Osteoblast (primary cell): ENCODE data around the gene OPCML. TPM values are rescaled to one million over a fixed set of nuclear protein-coding genes. Genes with fewer than 3 reads are reported as not detected.
A peak's percentile ranks its signal among the peaks of the same experiment; 100 is the strongest.

Experiments
- DNase-seq: peaks from one replicate; pipeline ENCODE4 v3.0.0; 2011; ENCODE audit warnings: low spot score, mixed read lengths; ENCODE audit not compliant: insufficient read length; ENCODE audit errors: missing footprints
- H2AFZ ChIP-seq: 2 replicates; pipeline ENCODE4 v1.6.0; 2011; ENCODE audit warnings: mild to moderate bottlenecking, low read length
- H3K27ac ChIP-seq: 2 replicates; pipeline ENCODE4 v1.5.1; 2011; ENCODE audit warnings: mild to moderate bottlenecking, low read depth, low read length, moderate library complexity
- H3K27me3 ChIP-seq: 2 replicates; pipeline ENCODE4 v1.6.0; 2012; ENCODE audit warnings: mild to moderate bottlenecking, control low read depth, inconsistent platforms, low read length, moderate library complexity; ENCODE audit not compliant: insufficient read depth
- H3K36me3 ChIP-seq: 2 replicates; pipeline ENCODE4 v1.5.1; 2011; ENCODE audit warnings: mild to moderate bottlenecking, low read length, control low read depth, moderate library complexity; ENCODE audit not compliant: insufficient read depth
- H3K4me1 ChIP-seq: 2 replicates; pipeline ENCODE4 v1.5.1; 2011; ENCODE audit warnings: mild to moderate bottlenecking, low read length, control low read depth, moderate library complexity; ENCODE audit not compliant: insufficient read depth
- H3K4me2 ChIP-seq: 2 replicates; pipeline ENCODE4 v1.6.0; 2011; ENCODE audit warnings: mild to moderate bottlenecking, low read length; ENCODE audit not compliant: insufficient read depth
- H3K4me3 ChIP-seq: fragments of 200-600 bp; sonication (generic); 3 replicates; pipeline ENCODE4 v1.5.1; 2012; ENCODE audit warnings: mild to moderate bottlenecking, low read length, inconsistent platforms; ENCODE audit not compliant: insufficient read depth
- H3K79me2 ChIP-seq: 2 replicates; pipeline ENCODE4 v1.6.0; 2012; ENCODE audit warnings: mild to moderate bottlenecking, low read length, control low read depth, inconsistent platforms; ENCODE audit not compliant: insufficient read depth
- H3K9me3 ChIP-seq: 2 replicates; pipeline ENCODE4 v1.5.1; 2011; ENCODE audit warnings: low read depth, low read length, control low read depth
- H4K20me1 ChIP-seq: 2 replicates; pipeline ENCODE4 v1.6.0; 2012; ENCODE audit warnings: mild to moderate bottlenecking, low read length, control low read depth; ENCODE audit not compliant: insufficient read depth
- total RNA-seq: library from RNA; depleted of rRNA; stranded (reverse); fragments of >200 nt; gene quantifications from 2 replicates; pipeline ENCODE4 v1.2.3, GENCODE V29; 2012
- TF ChIP-seq, protein P1 (sequence below): IDR thresholded peaks from 2 replicates; pipeline ENCODE4 v1.5.1; 2011; ENCODE audit warnings: mild to moderate bottlenecking, low read depth, low read length, moderate library complexity; ENCODE audit errors: extremely low read depth

Gene OPCML
- total RNA-seq, 1 donor = 0.36 TPM

DNA sequence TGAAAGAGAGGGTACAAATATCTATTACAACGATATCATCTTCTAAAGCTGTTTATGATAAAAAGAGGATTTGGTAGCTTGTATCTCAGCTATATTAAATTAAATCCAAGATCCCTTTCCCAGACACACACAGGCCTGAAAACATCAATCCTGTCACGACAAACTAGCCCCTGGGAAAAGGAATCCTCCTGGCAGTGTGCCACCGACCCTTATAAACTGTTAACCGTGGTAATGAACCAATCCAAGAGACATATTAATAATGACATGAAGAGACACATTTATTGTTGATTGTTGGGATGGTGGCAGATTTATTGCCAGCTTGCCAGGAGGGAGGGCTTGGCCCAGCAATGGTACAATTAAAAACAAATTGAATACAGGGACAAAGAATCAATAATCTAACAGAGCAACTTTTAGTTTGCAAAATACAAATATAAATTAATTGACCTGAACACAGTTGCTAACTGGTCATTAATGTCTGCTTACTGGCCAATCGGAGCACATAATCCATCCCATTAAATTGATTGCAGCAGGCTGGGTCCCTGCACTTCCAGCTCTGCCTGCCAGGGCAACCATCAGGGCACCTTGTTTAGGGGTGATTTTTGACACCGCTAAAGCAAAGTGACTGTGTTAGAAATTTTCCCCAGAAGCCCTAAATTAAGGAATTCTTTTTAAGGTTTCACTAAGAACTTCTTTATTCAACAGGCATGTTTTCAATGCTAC, 887.6 kb downstream of the OPCML start:
- no peak overlapping the region for H3K4me3 ChIP-seq
- H3K4me1 ChIP-seq = peaks cover 7% of the 10 kb centered on the region
- DNase-seq = no peak
- H3K36me3 ChIP-seq = no peaks in the 10 kb centered on the region
- H3K27me3 ChIP-seq = no peaks in the 10 kb centered on the region
- H3K9me3 ChIP-seq = no peaks in the 10 kb centered on the region
- TF ChIP-seq, protein P1, sequence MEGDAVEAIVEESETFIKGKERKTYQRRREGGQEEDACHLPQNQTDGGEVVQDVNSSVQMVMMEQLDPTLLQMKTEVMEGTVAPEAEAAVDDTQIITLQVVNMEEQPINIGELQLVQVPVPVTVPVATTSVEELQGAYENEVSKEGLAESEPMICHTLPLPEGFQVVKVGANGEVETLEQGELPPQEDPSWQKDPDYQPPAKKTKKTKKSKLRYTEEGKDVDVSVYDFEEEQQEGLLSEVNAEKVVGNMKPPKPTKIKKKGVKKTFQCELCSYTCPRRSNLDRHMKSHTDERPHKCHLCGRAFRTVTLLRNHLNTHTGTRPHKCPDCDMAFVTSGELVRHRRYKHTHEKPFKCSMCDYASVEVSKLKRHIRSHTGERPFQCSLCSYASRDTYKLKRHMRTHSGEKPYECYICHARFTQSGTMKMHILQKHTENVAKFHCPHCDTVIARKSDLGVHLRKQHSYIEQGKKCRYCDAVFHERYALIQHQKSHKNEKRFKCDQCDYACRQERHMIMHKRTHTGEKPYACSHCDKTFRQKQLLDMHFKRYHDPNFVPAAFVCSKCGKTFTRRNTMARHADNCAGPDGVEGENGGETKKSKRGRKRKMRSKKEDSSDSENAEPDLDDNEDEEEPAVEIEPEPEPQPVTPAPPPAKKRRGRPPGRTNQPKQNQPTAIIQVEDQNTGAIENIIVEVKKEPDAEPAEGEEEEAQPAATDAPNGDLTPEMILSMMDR = no peak
- no peaks in the 10 kb centered on the region for H4K20me1 ChIP-seq
- H3K27ac ChIP-seq = no peak overlapping the region
- no peak overlapping the region for H3K4me2 ChIP-seq
- H2AFZ ChIP-seq = no peak overlapping the region
- no peaks in the 10 kb centered on the region for H3K79me2 ChIP-seq

DNA sequence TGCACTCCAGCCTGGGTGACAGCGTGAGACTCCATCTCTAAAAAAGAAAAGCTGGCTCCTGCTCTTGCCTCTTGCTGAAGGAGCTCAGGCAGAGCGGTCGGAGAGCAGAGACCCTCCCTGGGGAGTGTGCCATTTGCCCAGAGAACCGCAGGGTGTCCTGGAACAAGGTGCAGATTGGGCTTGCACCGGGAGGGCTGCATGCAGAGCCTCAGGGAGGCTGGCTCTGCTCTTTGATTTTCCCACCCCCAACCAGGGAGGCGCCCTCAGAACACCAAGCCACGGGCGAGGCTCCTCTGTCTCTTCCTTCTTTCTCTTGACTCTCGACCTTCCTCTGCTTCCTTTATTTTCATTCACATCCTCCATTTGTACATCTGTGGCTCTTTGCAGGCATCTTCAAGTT, 889.1 kb downstream of the OPCML start:
- Histone ChIP-seq H3K27me3 (no peaks in the 10 kb centered on the region), H3K36me3 (no peaks in the 10 kb centered on the region), H4K20me1 (no peaks in the 10 kb centered on the region), H3K79me2 (no peaks in the 10 kb centered on the region), H3K9me3 (no peaks in the 10 kb centered on the region), H3K4me1 (no peaks in the 10 kb centered on the region), H3K27ac (no peak overlapping the region), H2AFZ (no peak overlapping the region), H3K4me3 (no peak overlapping the region), H3K4me2 (no peak overlapping the region)
- DNase-seq = no peak
- TF ChIP-seq, protein P1 = no peak

DNA sequence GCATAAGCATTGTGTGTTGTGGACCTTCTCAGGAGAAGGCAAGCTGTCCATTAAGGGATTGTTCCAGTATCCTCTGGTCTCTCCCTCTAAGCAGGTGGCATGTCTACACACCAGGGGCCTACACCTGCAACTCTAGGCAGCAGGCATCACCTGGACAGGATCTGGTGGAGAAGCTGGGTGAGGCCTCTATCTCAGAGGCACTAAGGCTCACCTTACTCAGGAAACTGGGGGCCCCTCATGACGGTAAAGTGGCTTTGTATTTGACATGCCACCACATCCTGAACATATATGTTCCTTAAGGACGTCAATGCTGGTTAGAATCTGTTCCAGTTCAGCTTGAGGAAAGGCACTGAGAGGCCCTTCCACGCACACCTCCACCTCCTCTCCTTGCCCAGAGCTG, 891.3 kb downstream of the OPCML start:
- DNase-seq = no peak
- Histone ChIP-seq H3K4me2 (no peak overlapping the region), H2AFZ (peak overlapping the region; percentile 15), H3K27ac (no peak overlapping the region), H3K79me2 (no peaks in the 10 kb centered on the region), H3K4me3 (no peak overlapping the region), H3K36me3 (no peaks in the 10 kb centered on the region), H4K20me1 (no peaks in the 10 kb centered on the region), H3K4me1 (no peaks in the 10 kb centered on the region), H3K27me3 (no peaks in the 10 kb centered on the region), H3K9me3 (no peaks in the 10 kb centered on the region)
- TF ChIP-seq, protein P1 = no peak

DNA sequence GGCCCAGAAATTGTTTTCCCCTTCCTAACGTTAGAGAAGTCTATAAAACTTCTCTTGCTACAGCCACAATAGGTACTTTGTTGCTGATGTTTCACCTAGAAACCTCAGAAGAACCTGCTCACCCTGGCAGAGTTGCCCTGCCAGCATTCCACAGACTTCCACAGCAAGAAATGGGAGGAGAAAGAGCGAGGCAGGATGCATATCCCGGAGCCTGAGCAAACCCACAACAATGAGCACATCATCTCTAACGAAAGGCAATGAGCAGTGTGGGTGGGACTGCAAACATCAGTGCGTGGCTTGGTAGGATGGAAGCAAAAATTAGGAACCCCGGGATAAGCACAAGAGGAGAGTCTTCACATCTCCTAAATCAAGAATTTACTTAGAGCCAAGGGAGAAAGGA, 892.3 kb downstream of the OPCML start:
- Histone ChIP-seq H3K27ac (no peak overlapping the region), H4K20me1 (no peaks in the 10 kb centered on the region), H3K4me3 (no peak overlapping the region), H3K36me3 (no peaks in the 10 kb centered on the region), H2AFZ (peak overlapping the region; percentile 15), H3K27me3 (no peaks in the 10 kb centered on the region), H3K4me1 (no peaks in the 10 kb centered on the region), H3K9me3 (no peaks in the 10 kb centered on the region), H3K79me2 (no peaks in the 10 kb centered on the region), H3K4me2 (no peak overlapping the region)
- DNase-seq = no peak
- TF ChIP-seq, protein P1 = no peak
